Type B pancreatic cell (in vitro differentiated cells): Measurements from ENCODE around the gene CES3. TPM values are rescaled to one million over a fixed set of nuclear protein-coding genes. Genes with fewer than 3 reads are reported as not detected.
A peak's percentile ranks its signal among the peaks of the same experiment; 100 is the strongest.

Experiments used
- DNase-seq: peaks from one replicate; pipeline ENCODE4 v3.0.0; 2021; ENCODE audit warnings: mixed read lengths; ENCODE audit not compliant: unreplicated experiment; ENCODE audit errors: extremely low spot score
- H3K27ac Mint-ChIP-seq: 2 replicates; pipeline ENCODE4 v1.8.0; 2021; ENCODE audit warnings: mild to moderate bottlenecking, mixed read lengths
- H3K27me3 Mint-ChIP-seq: 2 replicates; pipeline ENCODE4 v1.8.0; 2021; ENCODE audit warnings: mixed read lengths
- H3K36me3 Mint-ChIP-seq: 2 replicates; pipeline ENCODE4 v1.8.0; 2021; ENCODE audit warnings: mixed read lengths
- H3K4me1 Mint-ChIP-seq: one replicate; pipeline ENCODE4 v1.8.0; 2021; ENCODE audit warnings: mixed read lengths; ENCODE audit not compliant: unreplicated experiment
- H3K4me3 Mint-ChIP-seq: 2 replicates; pipeline ENCODE4 v1.8.0; 2021; ENCODE audit warnings: mild to moderate bottlenecking, mixed read lengths
- H3K9me3 Mint-ChIP-seq: 2 replicates; pipeline ENCODE4 v1.8.0; 2021; ENCODE audit warnings: mixed read lengths
- CTCF ChIP-seq: fragments of 200-600 bp; sonication (generic); conservative IDR thresholded peaks from 2 replicates; pipeline ENCODE4 v1.5.0; 2021; ENCODE audit warnings: antibody characterized with exemption, mild to moderate bottlenecking
- total RNA-seq: library from RNA; stranded (reverse); gene quantifications from 2 replicates; pipeline ENCODE4 v1.2.1, GENCODE V29; 2021; ENCODE audit warnings: low replicate concordance

CES3 gene
- total RNA-seq, 1 donor from 2014 or later = 1.1 TPM

- Mint-ChIP-seq H3K27me3 (peaks cover 28% of the 10 kb centered on the region), H3K4me3 (no peak overlapping the region), H3K36me3 (peaks cover 4% of the 10 kb centered on the region), H3K4me1 (peaks cover 5% of the 10 kb centered on the region), H3K27ac (peak overlapping the region; percentile 30), H3K9me3 (peaks cover 5% of the 10 kb centered on the region)
- peak; percentile 81 for DNase-seq
- peak; percentile 93 for TF ChIP-seq CTCF
Observed at GRCh38 chr16:66947302-66948065, 13.6 kb upstream of the CES3 start.

GRCh38 chr16:66948134-66948836, 12.8 kb upstream of the CES3 start:
- Mint-ChIP-seq H3K4me3 (no peak overlapping the region), H3K9me3 (peaks cover 5% of the 10 kb centered on the region), H3K4me1 (peaks cover 5% of the 10 kb centered on the region), H3K36me3 (no peaks in the 10 kb centered on the region), H3K27me3 (peaks cover 28% of the 10 kb centered on the region), H3K27ac (no peak overlapping the region)
- no peak for DNase-seq
- TF ChIP-seq CTCF = no peak

GRCh38 chr16:66948837-66949225, 12.2 kb upstream of the CES3 start:
- peaks cover 5% of the 10 kb centered on the region for H3K9me3 Mint-ChIP-seq
- H3K27ac Mint-ChIP-seq = no peak overlapping the region
- TF ChIP-seq CTCF = no peak
- no peak overlapping the region for H3K4me3 Mint-ChIP-seq
- no peaks in the 10 kb centered on the region for H3K36me3 Mint-ChIP-seq
- H3K27me3 Mint-ChIP-seq = peaks cover 28% of the 10 kb centered on the region
- H3K4me1 Mint-ChIP-seq = peaks cover 8% of the 10 kb centered on the region
- DNase-seq = no peak

- Mint-ChIP-seq H3K27me3 (peaks cover 31% of the 10 kb centered on the region), H3K4me1 (peaks cover 11% of the 10 kb centered on the region), H3K4me3 (no peak overlapping the region), H3K9me3 (peaks cover 5% of the 10 kb centered on the region), H3K36me3 (no peaks in the 10 kb centered on the region), H3K27ac (no peak overlapping the region)
- TF ChIP-seq CTCF = no peak
- no peak for DNase-seq
Observed at GRCh38 chr16:66949472-66949871, 11.6 kb upstream of the CES3 start.

- Mint-ChIP-seq H3K4me3 (no peak overlapping the region), H3K27ac (no peak overlapping the region), H3K27me3 (peaks cover 31% of the 10 kb centered on the region), H3K9me3 (peaks cover 5% of the 10 kb centered on the region), H3K4me1 (peaks cover 11% of the 10 kb centered on the region), H3K36me3 (no peaks in the 10 kb centered on the region)
- DNase-seq = no peak
- TF ChIP-seq CTCF = no peak
Observed at GRCh38 chr16:66950437-66950836, 10.6 kb upstream of the CES3 start.
